AML-193 (cell line): ENCODE results near the gene PDE1C.
A peak's percentile ranks its signal among the peaks of the same experiment; 100 is the strongest.

Experiments
- DNase-seq, 2 experiments: peaks; one replicate each; lab custom pipeline; 2025; lab: John Stamatoyannopoulos, UW

PDE1C gene

DNA sequence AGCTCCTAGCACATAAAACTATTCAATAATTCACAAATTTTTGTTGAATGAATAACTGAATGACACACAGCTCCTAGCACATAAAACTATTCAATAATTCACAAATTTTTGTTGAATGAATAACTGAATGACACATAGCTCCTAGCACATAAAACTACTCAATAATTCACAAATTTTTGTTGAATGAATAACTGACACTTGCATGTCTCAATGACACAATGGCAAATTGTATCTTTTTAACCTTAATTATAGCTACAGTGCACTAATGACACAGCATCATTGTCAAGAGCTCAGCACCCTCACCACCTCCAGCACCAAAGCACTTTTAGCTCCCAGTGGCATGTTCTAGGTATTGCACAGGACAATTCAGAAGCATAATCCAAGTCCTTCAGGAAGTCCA, 131.6 kb downstream of the PDE1C start:
- DNase-seq, result no peak

DNA sequence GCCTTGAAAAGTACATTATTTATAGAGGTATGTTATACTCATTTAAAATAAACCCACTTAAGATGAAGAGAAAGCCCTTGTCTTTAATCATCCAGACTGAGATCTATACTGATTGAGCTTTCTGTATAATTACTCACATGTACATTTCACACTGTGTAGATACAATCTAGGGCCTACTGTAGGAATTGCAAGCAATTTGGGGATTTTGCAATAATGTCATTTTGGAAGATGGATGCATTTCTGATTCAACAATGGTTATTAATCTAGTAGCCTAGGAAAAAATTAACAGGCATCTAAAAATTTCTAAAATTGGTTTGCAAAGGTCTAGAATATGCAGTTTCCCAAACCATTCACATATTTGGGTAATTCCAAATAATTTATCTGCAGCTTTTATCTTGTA, 132.2 kb downstream of the PDE1C start:
- no peak for DNase-seq

DNA sequence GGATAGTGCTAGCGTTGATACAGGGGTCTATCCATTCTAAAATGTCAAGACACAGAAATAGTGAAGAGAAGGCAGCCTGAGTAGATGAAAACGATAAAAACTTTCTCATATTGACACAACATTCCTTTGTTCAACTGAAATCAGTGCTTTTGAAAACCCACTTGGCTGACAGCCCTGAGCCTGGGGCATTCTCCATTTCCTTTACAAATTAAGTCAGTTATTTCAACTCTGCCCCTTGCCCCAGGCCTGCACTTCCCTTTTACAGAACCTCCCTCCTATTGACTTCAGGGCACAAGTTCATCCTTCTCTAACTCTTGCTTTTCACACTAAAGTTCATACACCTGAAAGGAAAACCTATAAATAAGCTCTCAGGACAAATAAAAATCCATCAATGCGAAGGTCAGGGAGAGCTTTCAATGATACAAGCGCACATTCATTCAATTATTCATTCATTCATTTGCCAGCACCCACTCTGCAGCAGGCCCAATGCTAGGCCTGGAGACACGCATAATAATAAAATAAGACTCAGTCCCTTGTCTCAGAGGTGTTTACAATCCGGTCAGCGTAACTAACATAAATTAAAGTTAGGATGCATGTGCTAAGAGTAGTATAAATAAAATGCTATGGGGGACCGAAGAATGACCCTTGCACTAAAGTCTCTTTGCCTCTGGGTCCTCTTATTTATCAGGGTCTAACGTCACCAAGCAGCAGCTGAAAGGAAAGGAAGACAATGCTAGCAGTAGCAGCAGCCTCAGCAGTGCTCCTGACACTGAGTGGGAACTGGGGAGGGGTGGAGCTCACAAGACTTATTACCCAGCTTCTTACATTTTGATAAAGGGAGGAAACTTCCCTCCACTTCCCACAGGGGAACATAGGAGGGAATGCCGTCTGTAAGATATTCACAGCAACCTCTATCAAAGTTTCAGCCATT, 134.8 kb downstream of the PDE1C start:
- peak; percentile 57 to 67 for DNase-seq

DNA sequence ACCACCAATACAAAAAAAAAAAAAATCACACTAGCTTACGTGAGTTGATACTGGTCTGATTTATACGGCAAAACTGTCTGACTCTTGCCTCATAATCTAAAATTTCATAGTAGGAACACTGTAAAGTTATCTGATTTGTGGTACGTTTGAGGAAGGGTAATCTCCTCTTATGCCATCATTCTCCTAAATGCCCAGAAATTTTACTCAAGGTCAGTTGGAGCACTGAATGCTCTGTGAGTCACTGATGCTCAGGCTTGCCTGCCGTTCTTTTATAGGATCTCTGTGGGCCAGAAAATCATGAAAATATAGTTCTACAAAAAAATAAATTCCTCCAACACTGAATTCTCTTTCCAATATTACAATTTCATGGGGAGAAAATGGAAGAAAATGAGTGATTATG, 135.7 kb downstream of the PDE1C start:
- no peak for DNase-seq

DNA sequence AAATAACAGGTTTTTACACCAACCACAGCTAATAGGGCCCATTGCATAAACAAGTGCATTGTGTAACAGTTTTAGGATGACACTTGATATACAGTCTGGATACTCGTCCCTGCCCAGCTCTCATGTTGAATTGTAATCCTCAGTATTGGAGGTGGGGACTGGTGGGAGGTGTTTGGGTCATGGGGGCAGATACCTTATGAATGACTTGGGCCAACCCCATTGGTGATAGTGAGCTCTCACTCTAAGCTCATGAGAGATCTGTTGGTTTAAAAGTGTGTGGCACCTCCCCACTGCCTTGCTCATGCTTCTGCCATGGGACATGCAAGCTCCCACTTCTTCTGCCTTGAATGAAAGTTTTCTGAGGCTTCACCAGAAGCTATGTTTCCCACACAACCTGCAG, 136.7 kb downstream of the PDE1C start:
- DNase-seq, result no peak

DNA sequence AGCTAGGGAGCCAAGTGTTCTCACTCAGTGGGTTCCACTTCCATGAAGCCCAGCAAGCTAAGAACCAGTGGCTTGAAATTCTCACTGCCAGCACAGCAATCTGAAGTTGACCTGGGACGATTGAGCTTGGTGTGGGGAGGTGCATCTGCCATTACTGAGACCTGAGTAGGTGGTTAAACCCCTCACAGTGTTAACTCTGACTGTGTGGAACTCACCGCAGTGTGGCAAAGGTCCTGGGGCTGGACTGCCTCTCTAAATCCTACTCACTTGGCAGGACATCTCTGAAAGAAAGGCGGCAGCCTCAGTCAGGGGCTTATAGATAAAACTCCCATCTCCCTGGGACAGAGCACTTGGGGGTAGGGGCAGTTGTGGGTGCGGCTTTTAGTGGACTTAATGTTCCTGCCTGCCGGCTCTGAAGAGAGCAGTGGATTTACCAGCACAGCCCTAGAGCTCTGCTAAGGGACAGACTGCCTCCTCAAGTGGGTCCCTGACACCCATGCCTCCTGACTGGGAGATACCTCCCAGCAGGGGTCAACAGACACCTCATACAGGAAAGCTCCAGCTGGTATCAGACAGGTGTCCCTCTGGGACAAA, 143.1 kb downstream of the PDE1C start:
- DNase-seq, result no peak

DNA sequence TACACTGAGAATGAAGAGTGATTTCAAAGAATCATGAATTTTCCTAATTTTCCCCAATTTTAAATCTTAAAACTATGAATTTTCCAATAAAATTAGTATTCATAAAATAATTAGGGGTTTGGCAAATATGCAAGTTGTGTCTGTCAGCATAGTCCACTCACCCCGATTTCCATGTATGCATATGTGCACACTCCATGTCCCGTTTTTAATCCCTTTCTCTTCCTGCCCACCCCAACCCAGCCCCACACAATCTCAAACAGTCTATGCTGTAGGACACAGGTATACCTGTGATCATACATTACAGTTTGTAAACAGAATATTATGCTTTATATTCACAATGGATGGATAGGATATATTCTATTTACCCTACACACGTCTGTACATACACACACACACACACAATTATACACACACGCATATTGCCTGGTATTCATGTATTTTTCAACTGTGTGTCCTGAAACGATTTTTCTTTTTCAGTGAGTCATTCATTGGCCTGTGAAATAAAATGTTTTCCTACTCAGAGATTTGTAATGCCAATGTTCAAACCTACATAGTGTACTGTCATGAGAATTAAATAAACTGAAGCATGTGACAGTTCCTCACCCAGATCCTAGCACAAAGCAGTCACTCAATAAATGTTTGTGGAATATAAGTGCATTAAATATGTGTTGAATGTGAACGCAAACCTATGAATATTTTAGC, 144.3 kb downstream of the PDE1C start:
- no peak for DNase-seq

DNA sequence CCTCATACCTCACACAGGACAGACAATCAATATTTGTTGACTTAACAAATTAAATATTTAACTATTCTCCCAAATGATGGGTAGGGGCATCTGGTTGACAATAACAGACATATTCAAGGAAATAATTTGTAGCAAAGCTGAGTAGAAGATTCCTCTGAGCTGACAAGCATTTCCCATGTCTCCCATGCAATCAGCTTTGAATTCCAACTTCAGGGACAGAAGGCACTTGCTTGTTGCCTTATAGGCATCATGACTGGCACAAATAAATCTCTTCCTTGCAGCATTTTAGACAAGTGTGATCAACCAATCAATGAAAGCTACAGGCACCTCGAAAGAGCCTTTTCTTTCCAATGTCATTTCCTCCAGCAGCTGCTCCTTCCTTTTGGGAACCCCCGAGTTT, 146.0 kb downstream of the PDE1C start:
- DNase-seq, result no peak

DNA sequence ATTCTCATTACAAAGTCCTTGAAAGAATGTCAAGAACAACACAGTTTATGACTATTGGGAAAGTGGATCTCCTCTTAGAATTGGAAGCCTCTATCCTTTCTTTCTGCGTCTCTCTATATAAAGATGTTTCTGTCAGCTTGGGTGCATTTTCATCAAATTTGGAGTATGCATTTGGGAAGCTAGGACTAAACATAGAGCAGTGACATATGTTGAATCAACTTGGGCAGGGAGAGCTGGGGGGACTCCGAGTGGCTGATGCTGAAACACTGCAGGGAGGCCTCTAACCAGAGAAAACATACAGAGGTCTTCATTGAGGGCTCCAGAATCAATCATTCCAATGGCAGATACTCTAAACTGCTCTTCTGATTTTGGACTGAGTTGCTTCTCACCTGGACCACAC, 147.4 kb downstream of the PDE1C start:
- DNase-seq, result no peak

DNA sequence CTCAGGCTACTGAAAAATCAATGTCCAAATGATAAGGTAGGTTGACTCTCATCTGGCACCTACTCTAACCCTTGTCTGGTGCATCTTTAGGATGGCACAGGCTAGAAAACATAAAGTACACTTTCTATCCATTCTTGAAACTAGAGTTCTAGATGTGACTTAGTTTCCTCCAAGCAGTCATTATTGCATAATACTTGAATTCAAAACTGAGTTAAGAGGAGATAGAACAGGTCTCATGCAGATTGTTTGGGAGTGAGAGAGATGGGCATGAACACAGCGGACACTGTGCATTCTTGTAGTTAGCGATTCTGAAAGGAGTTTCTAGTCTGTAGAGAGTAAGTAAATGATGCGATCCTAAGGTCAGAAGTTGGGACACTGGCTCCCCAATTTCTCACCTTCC, 149.2 kb downstream of the PDE1C start:
- no peak for DNase-seq

DNA sequence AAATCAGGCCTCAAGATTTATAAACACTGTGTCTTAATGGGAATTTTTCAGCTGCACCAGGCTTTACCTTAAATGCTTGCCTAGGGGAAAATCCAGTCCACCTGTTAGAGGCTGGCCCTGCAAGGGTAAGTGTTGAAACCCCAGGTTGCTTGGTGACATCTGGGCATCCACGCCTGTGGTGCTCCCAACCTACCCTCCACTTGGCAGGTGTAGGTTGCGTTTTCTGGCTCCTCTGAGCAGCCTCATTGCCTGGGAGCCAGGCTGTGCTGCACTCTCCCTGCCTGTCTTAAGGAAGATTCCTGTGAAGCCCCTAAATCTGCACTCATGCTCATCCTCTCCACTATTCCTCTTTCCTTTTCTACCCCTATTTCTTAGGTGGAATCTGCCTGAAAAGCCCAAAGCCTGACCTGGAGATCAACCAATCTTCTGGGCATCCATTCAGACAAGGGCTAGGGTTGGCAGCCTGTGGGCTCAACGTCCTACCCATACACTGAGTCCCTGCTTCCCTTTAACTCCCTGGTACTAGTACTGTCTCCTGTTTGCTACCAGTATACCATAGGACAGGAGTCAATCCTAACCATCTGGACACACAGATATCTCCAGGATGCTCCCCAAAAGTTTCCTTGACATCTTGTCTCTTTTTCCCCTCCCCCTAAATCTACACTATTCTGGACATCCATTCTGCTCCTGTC, 150.4 kb downstream of the PDE1C start:
- no peak for DNase-seq

DNA sequence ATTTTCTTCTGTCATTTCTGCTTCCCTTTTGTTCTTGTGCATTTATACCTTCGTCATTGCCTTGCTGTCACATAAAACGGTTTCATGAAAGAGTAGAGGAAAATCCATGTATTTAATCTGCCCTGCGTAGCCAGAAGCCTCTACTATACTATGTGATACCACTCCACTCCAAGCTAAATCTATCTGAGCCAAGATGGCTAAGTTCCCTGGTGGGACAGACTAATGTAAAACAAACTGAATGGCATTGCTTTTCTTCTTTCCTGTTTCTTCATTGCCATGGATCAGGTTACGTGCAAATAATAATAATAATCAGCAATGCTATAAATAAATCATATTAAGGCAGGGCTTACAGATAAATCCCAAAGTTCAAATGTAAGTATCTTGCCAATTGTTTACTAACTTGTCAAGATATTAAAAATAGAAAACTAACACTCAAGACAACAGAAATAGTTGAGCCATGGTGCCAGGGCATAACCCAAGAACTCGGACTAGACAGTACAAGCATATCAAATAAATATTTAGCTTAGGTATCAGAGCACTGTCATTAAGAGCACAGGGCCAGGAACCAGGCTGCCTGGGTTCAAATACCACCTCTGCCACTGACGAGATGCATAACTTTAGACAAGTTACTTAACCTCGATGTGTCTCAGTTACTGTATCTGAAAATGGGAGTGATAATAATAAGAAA, 151.4 kb downstream of the PDE1C start:
- no peak for DNase-seq

DNA sequence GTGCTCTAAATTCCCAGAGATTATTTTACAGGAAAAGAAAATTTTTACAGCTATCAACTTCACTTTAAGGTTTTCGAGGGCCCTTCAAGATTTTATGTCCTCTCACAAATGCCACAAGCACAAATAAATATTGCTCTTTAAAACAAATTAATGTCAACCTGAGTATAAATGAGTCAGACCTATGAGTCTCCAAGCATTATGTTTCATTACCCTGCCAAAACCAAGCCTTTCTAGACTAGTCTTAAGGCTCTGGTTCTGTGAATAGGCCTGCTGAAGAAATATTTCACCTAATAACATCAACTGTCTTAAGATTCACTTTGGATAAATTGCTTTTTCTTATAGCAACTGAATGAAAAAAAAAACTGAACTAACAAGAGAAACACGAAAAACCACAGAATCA, 153.0 kb downstream of the PDE1C start:
- no peak for DNase-seq

DNA sequence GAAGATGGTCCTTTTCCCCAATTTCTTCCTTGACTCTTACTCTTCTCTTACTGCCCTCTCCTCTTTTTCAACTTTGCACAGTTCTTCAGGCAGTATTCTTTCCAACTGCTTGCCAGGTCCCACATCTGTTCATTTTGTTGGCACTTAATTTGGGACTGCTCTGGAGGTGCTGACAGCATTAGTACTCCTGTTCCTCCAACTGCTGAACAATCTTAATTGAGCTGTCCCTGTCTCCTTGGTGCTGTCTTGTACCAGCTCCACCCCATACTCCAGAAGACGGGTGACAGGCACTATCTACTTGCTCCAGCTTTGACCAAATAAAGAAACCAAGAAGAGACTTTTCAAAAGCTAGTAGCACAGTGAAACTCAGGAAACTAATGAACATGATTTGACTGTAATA, 160.0 kb downstream of the PDE1C start:
- DNase-seq, result no peak

DNA sequence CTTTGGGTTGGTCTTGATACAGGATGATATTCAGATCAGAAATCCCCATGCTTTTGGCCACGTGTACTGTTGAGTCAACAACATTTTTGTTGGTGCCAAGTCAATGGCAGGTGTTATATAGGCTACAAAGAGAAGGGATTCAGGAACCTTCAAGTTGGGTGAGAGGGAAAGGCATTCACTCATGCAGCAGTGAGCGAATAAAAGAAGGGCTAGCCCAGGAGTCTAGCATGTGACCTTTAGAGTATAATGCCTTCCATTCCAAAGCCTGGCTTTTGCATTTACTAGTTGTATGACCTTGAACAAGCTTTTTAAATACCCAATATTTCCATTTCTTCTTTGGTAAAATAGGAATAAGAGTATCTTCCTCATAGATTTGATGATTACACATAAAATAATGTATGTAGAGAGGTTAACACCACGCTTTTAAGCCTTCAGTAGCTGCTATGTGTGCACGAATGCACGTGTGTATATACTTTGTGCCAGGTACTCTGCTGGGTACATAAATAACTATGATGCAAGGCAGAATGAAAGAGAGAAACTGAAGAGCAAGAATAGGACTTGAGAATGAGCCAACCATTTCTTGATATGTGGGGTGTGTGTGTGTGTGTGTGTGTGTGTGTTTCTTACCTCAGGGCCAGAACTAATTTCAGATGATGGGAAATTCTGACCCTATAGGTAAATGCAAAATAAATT, 163.6 kb downstream of the PDE1C start:
- DNase-seq, result no peak

DNA sequence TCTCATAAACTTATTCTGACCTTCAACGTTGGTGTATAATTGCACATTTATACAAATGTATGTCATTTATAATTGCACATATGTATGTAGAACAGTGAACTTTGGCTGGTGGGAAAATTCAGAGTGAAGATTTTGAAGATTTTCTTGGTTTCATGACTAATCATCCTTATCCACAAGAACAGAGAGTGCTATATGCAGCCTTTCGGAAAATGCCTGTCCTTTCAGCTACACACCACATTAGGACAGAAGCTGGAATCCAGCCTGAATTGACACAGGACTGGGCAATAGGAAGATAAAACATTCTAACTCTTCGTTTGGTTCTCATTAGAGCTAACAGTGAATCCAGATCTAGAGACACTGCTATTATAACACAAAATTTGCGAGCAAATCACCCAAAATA, 166.2 kb downstream of the PDE1C start:
- DNase-seq, result no peak

DNA sequence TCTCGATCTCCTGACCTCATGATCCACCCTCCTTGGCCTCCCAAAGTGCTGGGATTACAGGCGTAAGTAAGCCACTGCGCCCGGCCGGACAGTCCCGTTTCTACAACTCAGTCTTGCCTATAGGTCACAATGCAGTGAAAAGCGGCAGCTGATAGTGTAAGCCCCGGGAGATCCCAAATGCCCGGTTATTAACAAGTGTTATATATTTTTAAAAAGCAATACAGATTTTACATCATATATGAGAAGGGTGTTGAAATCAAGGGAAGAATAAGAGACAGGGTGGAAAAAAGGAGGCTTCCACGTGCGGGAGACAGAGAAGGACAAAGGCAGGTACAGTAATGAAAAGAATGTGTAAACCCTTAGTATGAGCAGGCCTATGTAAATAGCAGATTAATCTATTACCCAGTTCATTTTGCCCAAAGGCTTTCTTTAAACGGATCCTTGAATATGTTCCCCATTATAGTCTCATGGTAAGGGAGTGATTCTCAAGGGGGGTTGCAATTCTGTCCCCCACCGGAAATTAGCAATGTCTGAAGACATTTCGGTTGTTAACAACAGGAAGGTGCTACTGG, 170.8 kb downstream of the PDE1C start:
- DNase-seq, result no peak

DNA sequence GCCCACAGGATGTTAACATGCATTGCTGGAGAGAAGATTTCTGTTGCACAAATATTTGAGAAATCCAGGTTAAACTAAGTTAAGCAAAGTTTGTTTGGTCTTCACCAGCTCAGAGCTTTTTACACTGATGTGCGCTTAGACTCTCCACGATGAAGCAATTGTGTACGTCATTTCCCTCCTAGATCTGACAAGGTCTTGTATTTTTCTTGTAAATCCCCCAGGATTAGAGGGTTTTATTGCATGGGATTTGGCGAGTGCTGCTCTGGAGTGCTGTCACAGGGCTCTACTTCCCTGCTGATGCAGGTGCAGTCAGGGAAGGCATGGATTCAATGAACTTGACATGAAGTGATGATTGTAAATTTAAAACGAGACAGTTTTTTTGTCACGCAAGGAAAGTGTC, 173.3 kb downstream of the PDE1C start:
- no peak for DNase-seq

DNA sequence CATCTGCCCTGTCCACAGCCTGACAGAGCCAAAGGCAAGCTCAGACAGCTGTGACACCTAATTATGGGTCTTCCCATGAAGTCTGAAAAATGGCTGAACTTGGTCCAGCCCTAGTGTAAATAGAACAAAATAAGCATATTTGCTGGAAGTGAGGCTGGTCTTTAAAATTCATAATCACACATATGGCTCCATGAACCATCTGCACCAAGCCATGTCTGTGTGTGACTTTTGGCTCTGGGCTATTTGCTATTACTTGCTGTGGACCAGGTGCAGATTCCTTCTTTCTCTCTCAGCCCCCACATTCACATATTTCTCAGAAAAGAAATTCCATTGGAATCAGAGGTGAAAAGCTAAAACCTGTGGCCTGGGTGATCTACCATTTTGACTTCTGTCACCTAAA, 175.9 kb downstream of the PDE1C start:
- DNase-seq, result no peak

DNA sequence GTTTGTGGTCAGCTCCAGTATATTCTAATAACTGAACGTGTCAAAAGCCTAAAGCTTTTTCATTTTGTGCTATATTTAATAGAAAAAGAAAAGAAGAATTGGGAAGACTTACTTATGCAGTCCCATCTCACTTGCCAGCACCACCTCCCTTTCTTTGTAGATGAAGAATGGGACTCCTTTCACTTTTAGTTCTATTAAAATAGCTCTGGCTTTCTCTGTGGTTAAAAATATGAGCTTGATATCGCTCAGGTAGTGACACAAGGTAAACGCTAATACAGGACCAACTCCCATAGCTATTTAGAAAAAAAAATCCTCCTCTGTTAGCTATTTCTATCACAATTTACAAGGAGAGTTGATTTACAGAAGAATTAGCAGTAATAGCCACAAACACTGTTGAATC, 176.8 kb downstream of the PDE1C start:
- no peak for DNase-seq
